Epidermal melanocyte (primary cell): ENCODE measurements around the gene RNGTT.
"Not testable (repeated sequence)": the region's sequence is repeated elsewhere in the genome, so short reads cannot be mapped to it uniquely, and the experiment has no call there.

ENCODE experiments used
- DNase-seq: peaks from one replicate; pipeline ENCODE4 v3.0.0; 2011; ENCODE audit warnings: low spot score; ENCODE audit not compliant: insufficient read length

RNGTT gene

DNA sequence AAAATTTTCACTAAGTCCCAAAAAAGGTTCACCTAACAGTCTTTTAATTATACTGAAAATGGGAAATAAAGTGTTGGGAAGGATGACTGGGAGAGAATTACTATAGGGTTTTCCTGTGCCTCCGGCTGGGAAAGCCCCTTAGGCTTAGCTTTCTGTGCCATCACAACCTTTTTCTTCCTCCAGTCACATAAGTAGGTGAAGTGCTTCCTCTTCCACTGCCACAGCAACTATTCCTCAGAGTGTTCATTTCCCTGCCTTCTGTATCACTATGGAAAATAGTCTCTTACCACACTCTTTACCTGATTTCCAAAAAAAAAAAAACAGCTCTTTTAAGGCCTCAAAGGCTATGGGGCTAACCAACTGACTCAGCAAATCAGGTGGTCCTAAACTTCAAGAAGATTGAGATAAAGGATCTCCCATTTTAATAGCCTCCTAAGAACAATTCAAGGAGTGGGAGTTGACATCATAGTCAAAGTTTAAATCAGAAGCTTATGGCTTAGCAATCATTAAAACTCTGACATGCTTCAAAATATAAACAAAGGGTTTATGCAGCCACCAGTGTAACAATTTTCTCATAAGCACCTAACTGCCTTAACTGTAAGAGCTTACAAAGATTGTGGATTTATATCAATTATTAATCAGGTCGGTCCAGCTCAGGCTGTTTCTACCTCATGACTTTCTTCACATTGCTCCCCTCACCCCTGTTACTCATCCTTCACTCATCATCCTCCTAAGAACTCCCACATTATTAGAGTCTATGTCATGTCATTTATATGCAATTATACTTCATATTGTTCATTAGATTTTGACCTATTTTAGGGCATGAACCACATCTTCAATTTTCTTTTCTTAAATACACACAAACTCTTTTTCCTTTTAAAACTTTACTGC is 95.3 kb downstream of the RNGTT start:
- no peak for DNase-seq

DNA sequence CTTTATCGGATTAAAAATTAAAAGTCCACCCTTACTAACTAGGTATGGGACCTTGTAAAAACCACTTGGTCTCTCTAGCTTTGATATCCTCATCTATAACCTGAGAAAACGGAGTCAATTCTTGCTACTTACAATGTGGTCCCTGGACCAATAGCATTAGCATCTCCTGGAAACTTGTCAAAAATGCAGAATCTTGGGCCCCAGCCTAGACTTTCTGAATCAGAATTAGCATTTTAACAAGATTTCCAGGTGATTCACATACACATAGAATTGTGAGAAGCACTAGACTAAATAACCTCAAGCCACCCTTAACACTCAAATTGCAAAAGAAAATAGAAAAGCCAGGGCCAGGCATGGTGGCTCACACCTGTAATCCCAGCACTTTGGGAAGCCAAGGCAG is 96.6 kb downstream of the RNGTT start:
- no peak for DNase-seq

DNA sequence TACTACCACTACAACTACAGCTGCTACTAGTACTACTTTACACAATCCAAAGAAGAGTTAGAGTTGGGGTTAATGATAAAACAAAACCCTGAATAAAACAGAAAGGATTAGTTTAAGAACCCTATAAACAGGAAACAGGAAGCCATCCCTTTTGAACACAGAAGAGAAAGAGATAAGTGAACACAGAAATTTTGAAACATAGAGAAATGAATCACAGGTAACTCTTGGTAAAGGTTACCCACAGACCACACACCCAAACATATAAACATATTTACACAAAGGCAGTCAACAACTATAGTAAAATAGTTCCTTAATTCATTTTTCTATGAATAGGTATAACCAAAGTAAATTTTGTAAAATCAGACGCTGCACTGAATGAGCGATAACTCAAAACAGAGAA is 98.1 kb downstream of the RNGTT start:
- DNase-seq, result no peak

DNA sequence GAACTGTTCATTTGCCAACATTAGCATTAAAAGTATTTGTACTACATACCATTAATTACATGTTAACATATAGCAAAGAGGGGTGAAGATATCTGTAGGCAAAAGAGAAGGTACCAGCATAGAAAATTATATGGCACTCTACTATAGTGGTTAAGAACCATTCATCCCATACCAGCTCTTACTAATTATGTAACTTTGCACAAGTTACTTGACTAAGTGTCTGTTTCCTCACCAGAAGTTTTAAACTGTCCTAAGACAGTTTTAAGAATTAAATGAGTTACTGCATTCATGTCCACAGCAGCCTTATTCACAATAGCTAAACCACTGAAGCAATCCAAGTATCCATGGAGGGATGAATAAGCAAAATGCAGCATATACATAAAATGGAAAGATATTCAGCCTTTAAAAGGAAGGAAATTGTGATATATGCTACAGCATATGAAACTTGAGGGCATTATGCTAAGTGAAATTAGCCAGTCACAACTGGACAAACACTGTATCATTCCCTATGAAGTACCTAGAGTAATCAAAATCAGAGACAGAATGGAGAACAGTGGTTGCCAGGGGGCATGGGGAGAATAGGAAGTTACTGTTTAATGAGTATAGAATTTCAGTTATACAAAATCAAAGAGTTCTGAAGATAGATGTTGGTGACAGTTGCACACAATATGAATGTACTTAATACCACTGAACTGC is 98.9 kb downstream of the RNGTT start:
- no peak for DNase-seq

DNA sequence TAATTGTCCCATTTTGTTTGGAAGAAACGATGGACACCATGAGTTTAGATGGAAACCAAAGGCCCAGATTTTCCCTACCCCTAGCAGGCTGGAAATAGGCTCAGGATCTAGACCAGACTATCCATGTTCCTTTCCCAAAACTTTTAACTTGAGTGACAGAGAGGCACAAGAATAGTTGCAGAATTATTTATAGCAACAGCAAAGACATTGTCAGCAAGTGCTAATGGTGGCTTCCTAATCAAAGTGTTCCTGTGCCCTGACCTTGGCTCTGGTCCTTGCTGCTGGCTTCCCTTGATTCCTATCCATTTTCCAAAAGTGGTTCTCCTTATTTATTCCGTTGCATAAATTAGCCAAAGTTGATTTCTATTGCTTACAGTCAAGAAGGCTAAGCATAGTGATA is 103.1 kb downstream of the RNGTT start:
- DNase-seq, result no peak

DNA sequence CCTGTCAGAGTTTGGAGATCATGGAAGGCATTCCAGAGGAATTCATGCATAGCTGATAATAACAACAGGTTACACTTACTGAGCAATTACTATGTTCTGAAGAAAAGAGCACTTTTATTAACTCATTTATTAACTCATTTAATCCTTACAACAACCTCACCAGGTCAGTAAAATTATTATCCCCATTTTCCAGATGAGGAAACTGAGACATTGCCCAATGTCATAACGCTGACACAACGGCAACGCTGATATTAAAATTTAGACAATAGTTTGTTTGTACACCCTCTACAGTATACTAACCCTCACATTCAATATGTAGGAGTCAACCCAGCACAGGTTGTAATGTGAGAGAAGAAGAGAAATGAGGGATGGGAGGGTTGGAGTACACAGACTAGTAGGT is 105.0 kb downstream of the RNGTT start:
- no peak for DNase-seq

GRCh38 chr6:88856566-88856965 is 106.9 kb downstream of the RNGTT start:
- no peak for DNase-seq

DNA sequence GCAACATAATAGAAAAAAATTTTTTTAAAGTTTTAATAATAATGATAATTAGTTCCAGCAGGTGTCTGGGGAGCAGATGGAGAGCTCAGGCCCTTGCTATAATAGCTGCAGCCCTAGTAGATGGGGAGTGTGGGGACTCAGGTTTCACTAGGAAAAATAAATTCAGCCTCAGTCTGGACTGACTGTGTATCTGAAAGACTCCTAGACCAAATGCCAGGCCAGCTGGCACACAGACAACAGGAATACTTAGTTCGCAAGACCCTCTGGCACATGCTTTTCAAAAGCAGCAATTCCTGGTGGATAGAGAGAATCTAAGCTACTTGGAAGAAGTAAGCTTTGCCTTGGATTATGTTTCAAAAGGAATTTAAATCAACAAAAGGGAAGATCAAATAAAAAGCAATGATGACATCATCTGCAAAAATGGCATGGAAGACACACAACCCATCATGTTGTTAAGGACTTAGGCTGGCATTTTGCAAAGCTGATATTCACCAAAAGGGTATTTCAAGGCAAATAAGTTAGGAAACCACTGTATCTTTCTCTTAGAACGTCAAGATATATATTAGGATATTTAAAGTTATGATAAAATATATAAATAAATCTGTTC is 107.8 kb downstream of the RNGTT start:
- DNase-seq, result no peak

DNA sequence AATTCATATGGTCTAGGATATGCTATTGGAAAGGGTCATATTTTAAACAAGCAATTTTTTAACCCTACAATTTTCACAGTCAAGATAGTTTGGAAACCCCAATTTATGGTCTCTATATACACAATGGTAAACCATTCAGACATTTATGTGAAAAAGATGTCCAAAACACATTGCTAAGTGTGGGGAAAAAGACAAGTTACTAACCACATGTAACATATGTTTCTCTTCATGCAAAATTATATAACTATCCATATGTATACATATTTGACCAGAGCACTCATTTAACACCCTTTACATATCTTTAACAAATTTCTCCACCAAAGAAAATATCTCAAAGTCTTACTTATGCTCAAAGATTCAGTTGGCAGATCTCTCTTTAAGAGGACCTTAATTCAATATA is 110.6 kb downstream of the RNGTT start:
- DNase-seq, result no peak

DNA sequence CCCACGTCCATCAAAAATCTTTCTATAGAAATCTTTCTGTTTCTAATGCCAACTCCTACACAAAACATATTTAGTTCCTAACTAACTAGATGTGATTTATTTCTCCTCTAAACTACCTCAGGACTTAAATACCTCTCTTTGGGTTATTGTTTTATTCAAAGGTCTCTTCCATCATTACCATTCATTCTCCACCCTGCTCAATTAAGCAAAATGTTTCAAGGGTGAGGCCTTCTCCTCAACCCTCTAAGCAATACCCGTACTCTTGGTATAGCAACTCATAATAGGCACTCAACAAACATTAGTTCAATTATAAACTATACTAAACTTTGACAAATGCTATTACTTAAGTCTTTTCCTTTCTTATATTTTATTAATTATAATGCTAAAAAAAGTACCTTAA is 111.4 kb downstream of the RNGTT start:
- no peak for DNase-seq

DNA sequence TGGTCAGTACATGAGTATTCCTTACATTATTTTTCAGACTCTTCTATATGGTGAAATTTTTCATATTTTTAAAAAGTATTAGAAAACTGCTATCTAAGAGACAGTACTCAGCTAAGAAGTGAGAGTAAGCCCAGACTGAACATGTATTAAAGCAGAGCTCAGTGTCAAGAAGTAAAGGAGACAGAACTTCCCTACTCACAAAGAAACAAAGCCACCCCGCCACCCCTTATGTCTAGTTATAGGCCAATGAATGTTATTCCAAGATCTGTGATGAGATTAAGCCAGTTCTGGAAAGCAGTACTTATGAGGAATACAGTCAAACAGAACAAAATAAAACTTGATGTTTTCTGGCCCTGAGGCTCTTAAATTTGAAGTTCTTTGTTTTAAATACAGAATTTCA is 114.5 kb downstream of the RNGTT start:
- no peak for DNase-seq

DNA sequence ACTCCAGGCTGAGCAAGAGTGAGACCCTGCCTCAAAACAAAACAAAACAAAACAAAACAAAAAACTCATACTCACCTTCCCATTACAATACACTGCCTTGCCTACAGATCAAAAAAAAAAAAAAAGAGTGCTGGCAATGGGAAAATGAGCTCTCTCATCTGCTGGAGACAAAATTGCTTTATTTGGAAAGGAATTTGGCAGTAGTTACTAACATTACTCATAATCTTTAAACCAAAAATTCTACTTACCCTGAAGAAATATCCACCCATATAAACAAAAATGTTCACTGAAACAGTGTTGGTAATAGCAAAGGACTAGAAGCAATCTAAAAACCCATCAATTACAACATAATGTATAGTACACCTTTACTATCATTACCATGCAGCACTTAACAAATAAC is 120.4 kb downstream of the RNGTT start:
- DNase-seq, result no peak

GRCh38 chr6:88842320-88842719 is 121.1 kb downstream of the RNGTT start:
- DNase-seq, result no peak

GRCh38 chr6:88840796-88841539 is 122.5 kb downstream of the RNGTT start:
- no peak for DNase-seq

GRCh38 chr6:88840289-88840688 is 123.1 kb downstream of the RNGTT start:
- no peak for DNase-seq

- DNase-seq, result no peak
Measured at GRCh38 chr6:88839280-88839679, 124.1 kb downstream of the RNGTT start.

- no peak for DNase-seq
Measured at GRCh38 chr6:88835210-88835609, 128.2 kb downstream of the RNGTT start.

DNA sequence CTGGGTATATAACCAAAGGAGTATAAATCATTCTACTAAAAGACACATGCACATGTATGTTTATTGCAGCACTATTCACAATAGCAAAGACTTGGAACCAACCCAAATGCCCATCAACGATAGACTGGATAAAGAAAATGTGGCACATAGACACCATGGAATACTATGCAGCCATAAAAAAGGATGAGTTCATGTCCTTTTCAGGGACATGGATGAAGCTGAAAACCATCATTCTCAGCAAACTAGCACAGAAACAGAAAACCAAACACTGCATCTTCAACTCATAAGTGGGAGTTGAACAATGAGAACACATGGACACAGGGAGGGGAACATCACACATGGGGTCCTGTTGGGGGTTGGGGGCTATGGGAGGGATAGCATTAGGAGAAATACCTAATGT is 130.3 kb downstream of the RNGTT start:
- DNase-seq, result not testable (repeated sequence)

DNA sequence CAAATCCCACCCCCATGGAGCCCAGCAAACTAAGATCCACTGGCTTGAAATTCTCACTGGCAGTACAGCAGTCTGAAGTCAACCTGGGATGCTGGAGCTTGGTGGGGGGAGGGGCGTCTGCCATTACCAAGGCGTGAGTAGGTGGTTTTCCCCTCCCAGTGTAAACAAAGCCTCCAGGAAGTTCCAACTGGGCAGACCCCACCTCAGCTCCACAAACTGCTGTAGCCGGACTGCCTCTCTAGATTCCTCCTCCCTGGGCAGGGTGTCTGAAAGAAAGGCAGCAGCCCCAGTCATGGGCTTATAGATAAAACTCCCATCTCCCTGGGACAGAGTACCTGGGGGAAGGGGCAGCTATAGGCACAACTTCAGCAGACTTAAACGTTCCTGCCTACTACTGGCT is 135.8 kb downstream of the RNGTT start:
- not testable (repeated sequence) for DNase-seq

DNA sequence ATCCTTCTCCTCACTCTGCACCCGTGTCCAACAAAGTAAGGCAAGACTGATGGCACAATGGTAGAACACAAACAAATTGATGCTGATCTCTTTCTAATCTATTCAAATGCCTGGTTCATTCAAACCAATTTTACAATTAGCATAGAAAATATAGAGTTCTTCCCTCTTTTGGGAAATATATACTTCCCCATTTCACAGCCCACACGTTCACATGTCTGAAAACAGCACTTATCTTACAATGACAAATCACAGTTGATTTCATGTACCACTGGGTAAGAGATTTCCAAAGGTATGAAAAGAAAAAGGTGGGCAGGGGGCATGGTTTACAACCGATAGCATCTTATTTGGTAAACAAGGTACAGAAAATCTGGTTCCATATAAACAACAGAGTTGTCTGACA is 137.6 kb downstream of the RNGTT start:
- no peak for DNase-seq

- DNase-seq, result no peak
Measured at GRCh38 chr6:88823998-88824397, 139.4 kb downstream of the RNGTT start.

GRCh38 chr6:88815491-88815890 is 147.9 kb downstream of the RNGTT start:
- no peak for DNase-seq
